SH-SY5Y (cell line): Measurements from ENCODE around the gene DFFA.

Experiments
- GATA2 ChIP-seq: IDR thresholded peaks from 2 replicates; pipeline ENCODE4 v1.6.1; 2011; ENCODE audit warnings: mild to moderate bottlenecking, low read depth, low read length
- GATA3 ChIP-seq: IDR thresholded peaks from 2 replicates; pipeline ENCODE4 v1.6.1; 2011; ENCODE audit warnings: low read depth, mild to moderate bottlenecking, low read length, moderate library complexity

DFFA gene

GRCh38 chr1:10456661-10457060, 15.7 kb downstream of the DFFA start:
- TF ChIP-seq GATA2 (no peak), GATA3 (no peak)

DNA sequence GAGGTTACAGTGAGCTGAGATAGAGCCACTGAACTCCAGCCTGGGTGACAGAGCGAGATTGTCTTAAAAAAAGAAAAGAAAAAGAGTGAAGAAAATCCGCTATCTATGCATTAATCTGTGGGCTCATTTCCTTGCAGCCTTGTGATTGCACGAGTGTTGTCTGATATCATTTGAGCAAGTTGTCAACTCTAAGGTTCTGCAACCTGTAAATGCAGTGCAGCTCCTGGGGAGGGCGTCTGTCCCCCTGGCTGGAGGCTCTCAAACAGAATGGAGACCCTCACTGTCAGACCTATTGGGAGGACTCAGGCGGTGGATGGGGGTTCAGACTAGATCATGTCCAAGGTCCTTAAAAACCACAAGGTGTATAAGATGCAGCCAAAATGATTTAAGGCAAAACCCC, 16.3 kb downstream of the DFFA start:
- TF ChIP-seq GATA3 (no peak), GATA2 (no peak)

DNA sequence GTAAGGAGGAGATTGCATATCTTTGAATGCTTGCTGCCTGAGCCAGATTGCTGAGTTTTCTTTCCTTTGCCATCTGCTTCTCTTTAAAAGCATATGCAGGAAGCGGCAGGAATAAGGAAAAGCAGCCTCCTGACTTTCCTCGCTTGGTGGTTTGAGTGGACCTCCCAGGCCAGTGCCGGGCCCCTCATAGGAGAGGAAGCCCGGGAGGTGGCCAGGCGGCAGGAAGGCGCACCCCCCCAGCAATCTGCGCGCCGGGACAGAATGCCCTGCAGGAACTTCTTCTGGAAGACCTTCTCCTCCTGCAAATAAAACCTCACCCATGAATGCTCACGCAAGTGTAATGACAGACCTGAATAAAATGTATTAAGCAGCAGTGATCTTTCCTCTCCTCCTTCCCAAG, 21.0 kb downstream of the DFFA start:
- TF ChIP-seq GATA3, result no peak
- no peak for TF ChIP-seq GATA2

DNA sequence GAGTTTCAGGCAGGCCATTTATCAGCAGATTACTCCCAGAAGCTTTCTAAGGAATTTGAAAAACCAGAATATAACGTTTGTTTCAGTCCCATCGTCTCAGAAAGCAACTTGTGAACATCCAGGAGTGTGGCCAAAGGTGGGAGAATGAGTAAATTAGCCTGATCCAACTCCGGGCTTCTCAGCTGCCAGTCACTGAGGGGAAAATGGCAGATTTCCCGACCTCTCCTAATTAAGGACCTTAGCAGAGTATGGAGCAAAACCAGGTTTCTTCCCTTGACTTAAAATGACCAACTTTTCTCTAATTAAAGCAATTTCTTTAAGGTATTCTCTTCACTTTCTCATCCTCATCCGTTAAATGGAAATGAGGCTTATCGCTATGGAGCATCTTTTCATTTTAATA, 21.5 kb downstream of the DFFA start:
- TF ChIP-seq GATA3 (no peak), GATA2 (no peak)

- TF ChIP-seq GATA2 (no peak), GATA3 (no peak)
These were observed 22.0 kb downstream of the DFFA start for GRCh38 chr1:10450156-10450814.

GRCh38 chr1:10449751-10450150, 22.6 kb downstream of the DFFA start, which contains the start of gene CORT:
CORT (plus strand) TSS chr1:10450031; CDS start chr1:10450224, 193 bp downstream.
- TF ChIP-seq GATA2, result no peak
- no peak for TF ChIP-seq GATA3

DNA sequence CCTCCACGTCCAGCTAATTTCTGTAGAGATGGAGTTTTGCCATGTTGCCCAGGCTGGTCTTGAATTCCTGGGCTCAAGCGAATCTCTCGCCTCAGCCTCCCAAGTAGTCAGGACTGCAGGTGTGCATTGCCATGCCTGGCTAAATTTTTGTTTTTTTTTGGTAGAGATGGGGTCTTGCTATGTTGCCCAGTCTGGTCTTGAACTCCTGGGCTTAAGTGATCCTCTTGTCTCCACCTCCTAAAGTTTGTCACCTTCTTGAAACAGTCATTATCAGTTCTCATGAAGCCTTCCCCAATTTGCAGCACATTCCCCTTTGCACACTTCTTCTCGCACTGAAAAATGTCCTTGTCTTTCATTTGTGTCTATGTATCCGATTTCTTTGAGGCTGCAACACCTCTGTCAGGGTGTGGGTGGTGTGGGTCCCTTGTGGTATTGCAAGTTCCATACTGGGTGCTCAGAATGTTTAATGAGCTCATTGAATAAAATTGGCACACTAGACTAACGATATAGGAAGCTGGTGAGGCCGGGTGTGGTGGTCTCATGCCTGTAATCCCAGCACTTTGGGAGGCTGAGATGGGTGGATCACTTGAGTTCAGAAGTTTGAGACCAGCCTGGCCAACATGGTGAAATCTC, 25.4 kb downstream of the DFFA start:
- no peak for TF ChIP-seq GATA3
- TF ChIP-seq GATA2, result no peak

- no peak for TF ChIP-seq GATA3
- no peak for TF ChIP-seq GATA2
These were observed 27.4 kb downstream of the DFFA start for GRCh38 chr1:10444795-10445397.

- TF ChIP-seq GATA2 (no peak), GATA3 (no peak)
These were observed 28.1 kb downstream of the DFFA start for GRCh38 chr1:10444248-10444647.

GRCh38 chr1:10440794-10441193, 31.5 kb downstream of the DFFA start:
- no peak for TF ChIP-seq GATA2
- no peak for TF ChIP-seq GATA3

GRCh38 chr1:10440305-10440704, 32.0 kb downstream of the DFFA start:
- no peak for TF ChIP-seq GATA2
- TF ChIP-seq GATA3, result no peak

- TF ChIP-seq GATA3 (no peak), GATA2 (no peak)
These were observed 33.6 kb downstream of the DFFA start for GRCh38 chr1:10438677-10439163.

DNA sequence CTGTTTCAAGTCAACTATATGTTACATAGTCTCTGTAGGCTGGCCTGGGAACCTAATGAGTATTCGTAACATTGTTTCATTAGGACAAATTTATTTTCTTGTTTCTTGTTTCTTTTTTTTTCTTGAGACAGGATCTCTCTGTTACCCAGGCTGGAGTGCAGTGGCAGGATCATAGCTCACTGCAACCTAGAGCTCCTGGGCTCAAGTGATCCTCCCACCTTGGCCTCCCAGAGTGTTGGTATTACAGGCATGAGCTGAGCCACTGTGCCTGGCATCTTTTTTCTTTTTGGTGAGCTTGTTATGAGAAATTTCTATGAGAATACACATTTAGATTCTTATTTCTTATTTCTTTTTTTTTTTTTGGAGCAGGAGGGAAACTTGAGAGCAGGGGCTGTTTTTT, 35.3 kb downstream of the DFFA start:
- TF ChIP-seq GATA3 (no peak), GATA2 (no peak)

DNA sequence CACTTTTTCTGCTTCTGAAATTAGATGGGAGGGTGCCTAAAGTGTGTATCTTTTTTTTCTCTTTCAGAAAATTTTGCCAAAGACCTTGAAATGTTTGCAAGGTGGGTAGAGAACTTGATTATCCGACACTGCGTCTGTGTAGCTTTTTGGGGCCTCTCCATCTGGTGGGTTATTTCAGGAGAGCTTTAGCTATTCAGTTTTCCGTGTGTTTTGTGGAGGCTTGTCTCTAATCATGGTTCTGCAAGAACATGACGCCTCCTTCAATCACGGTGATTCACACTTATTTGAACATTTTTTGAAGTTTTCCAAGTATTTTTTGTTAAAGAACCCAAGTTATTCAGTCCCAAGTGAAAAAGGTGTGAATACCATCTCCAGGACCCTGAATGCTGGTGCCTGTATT, 37.7 kb downstream of the DFFA start:
- no peak for TF ChIP-seq GATA2
- TF ChIP-seq GATA3, result no peak

GRCh38 chr1:10433790-10434189, 38.5 kb downstream of the DFFA start:
- TF ChIP-seq GATA3 (no peak), GATA2 (no peak)
